H1 (cell line): ENCODE measurements around the gene SLC7A7. TPM values are rescaled to one million over a fixed set of nuclear protein-coding genes. Genes with fewer than 3 reads are reported as not detected.

Source experiments
- ATF2 ChIP-seq: IDR thresholded peaks from 2 replicates; pipeline ENCODE4 v1.6.1; 2012; ENCODE audit warnings: low read length, inconsistent platforms
- CBX5 ChIP-seq: fragments of 300-800, 300-1000 bp; sonication (generic); IDR thresholded peaks from 2 replicates; pipeline ENCODE4 v1.7.1; 2016; ENCODE audit warnings: antibody characterized with exemption, low read length, low read depth
- EP300 ChIP-seq, 2 experiments: IDR thresholded peaks; 1 replicate in 1 of 2; 2 replicates in 1 of 2; pipeline ENCODE4 v1.6.1; 2011 to 2012; ENCODE audit warnings: low read depth in 2 of 2, low read length in 2 of 2, mild to moderate bottlenecking in 2 of 2, borderline replicate concordance in 1 of 2, inconsistent platforms in 1 of 2, moderate library complexity in 1 of 2
- HDAC6 ChIP-seq: IDR thresholded peaks from one replicate; pipeline ENCODE4 v1.7.1; 2012; ENCODE audit warnings: low read depth, mild to moderate bottlenecking, inconsistent platforms, low read length, moderate library complexity
- KDM1A ChIP-seq: fragments of 200-600, 300-600 bp; sonication (generic); IDR thresholded peaks from 2 replicates; pipeline ENCODE4 v1.7.1; 2016; ENCODE audit warnings: mild to moderate bottlenecking, low read length, borderline replicate concordance
- KDM5A ChIP-seq: fragments of 200-600 bp; IDR thresholded peaks from 2 replicates; pipeline ENCODE4 v1.7.1; 2012; ENCODE audit warnings: mild to moderate bottlenecking, low read length, inconsistent platforms, mixed read lengths
- RFX5 ChIP-seq: IDR thresholded peaks from 2 replicates; pipeline ENCODE4 v1.6.1; 2011; ENCODE audit warnings: low read depth, low read length, improper control_type of control experiment, borderline replicate concordance
- SAP30 ChIP-seq: fragments of 300-600 bp; sonication (generic); IDR thresholded peaks from 2 replicates; pipeline ENCODE4 v1.7.1; 2012; ENCODE audit warnings: low read length, moderate library complexity, mild to moderate bottlenecking, inconsistent platforms; ENCODE audit not compliant: insufficient read depth, insufficient replicate concordance
- USF2 ChIP-seq: IDR thresholded peaks from 2 replicates; pipeline ENCODE4 v1.6.1; 2011; ENCODE audit warnings: low read length, improper control_type of control experiment
- polyA plus RNA-seq, 7 experiments: library from polyadenylated mRNA; depleted of rRNA in 3 of 7; stranded (reverse) in 5 of 7; unstranded in 2 of 7; fragments of >200 nt in 5 of 7; fragments of 200-250 nt in 2 of 7; gene quantifications; 1 replicate in 5 of 7; 2 replicates in 1 of 7; 4 replicates in 1 of 7; pipeline versions ENCODE4 v1.2.1 to v1.2.3, GENCODE V29; 2011 to 2013; ENCODE audit warnings: missing spikeins in 2 of 7, mixed read lengths in 2 of 7
- total RNA-seq: library from RNA; stranded (reverse); fragmentation: NEBNext Ultra II Directional; extraction: Animal tissue kit (Norgen Biotek cat#: 25700); gene quantifications from 2 replicates; pipeline ENCODE4 v1.2.1, GENCODE V29; 2021

SLC7A7 gene
- total and polyA plus RNA-seq, 2 of the 8 experiments (the other 6 are each of a cell fraction or from before 2014, with no cell fraction given) = 5.8 to 14.9 TPM

DNA sequence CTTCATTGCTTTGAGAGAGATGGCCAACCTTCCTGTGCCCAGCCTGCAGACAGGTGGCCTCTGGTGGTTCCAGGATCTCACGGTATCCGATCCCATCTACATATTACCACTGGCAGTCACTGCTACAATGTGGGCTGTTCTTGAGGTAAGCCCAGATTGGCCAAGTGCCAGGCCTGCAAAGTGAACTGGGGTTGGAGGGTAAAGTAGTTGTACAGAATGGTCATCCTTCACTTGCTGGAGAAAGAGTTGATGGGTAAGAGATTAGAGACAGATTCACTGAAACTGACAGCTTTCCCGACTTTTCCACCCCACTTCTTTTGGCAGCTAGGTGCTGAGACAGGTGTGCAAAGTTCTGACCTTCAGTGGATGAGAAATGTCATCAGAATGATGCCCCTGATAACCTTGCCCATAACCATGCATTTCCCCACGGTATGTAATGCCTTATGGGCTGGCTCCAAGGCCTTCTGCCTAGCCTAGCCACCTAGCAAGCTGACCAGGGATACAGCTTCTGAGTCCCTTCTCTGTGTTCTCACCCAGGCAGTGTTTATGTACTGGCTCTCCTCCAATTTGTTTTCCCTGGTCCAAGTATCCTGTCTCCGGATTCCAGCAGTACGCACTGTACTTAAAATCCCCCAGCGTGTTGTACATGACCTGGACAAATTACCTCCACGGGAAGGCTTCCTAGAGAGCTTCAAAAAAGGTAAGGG is 44.6 kb downstream of the SLC7A7 start (continued):
- TF ChIP-seq CBX5 = no peak
- TF ChIP-seq USF2 = no peak
- TF ChIP-seq SAP30 = no peak
- no peak for TF ChIP-seq KDM5A
- no peak for TF ChIP-seq HDAC6
- no peak for TF ChIP-seq ATF2
- no peak for TF ChIP-seq RFX5
- TF ChIP-seq EP300 (IDR thresholded peaks at IDR 0.05; ENCODE audit: borderline replicate concordance in 1 of 2, low read depth in 2 of 2, low read length in 2 of 2) = no peak
- TF ChIP-seq KDM1A = no peak
